ENCODE measurements around the gene TUBA4B. TPM values are rescaled to one million over a fixed set of nuclear protein-coding genes. Genes with fewer than 3 reads are reported as not detected.

The TUBA4B gene
- total RNA-seq, 4 donors from 2014 or later, result not detected

DNA sequence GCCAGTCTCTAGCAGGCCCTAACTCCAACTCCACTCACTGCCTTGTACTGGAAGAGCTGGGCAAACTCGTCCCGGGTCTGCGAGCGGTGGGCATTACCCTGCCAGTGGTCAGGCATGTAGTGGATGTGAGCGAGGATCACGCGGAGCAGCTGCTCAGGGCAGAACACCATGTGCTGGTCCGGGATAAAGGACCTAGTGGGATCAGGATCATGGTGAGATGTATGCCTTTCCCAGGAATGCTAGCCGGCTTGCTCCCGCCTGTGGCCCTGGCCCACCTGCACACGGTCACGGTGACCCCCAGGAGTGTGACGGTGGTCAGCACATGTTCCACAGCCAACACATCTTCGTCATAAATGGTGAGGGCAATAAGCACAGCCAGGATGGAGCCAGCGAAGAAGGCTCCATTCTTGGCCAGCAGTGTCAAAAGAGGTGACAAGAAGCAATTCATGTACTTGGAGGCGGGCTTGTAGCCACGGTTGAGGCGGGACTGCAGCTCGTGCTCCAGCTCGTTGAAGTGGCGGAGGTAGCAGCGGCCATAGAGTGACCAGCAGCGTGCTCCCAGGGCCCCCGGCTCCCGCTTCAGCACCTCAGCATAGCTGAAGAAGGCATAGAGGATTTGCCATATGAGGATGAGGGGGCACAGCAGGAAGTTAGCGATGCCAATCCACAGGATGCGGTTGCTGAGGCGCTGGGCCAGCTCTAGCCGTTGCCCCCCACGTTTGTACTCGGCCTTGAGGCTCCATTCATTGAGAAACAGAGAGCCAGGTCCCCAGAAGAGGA lies 29.0 kb upstream of the TUBA4B start:
- Histone ChIP-seq H3K4me1 (peaks cover 19 to 31% (median 27%) of the 10 kb centered on the region in 4 donors), H3K27ac (no peak overlapping the region), H3K36me3 (peaks cover 0 to 55% (median 25%) of the 10 kb centered on the region in 4 donors), H3K27me3 (no peaks in the 10 kb centered on the region), H3K9me3 (no peaks in the 10 kb centered on the region), H3K4me3 (no peak overlapping the region)
- TF ChIP-seq POLR2A (IDR thresholded peaks at IDR 0.05), result no peak
- TF ChIP-seq, protein P1, sequence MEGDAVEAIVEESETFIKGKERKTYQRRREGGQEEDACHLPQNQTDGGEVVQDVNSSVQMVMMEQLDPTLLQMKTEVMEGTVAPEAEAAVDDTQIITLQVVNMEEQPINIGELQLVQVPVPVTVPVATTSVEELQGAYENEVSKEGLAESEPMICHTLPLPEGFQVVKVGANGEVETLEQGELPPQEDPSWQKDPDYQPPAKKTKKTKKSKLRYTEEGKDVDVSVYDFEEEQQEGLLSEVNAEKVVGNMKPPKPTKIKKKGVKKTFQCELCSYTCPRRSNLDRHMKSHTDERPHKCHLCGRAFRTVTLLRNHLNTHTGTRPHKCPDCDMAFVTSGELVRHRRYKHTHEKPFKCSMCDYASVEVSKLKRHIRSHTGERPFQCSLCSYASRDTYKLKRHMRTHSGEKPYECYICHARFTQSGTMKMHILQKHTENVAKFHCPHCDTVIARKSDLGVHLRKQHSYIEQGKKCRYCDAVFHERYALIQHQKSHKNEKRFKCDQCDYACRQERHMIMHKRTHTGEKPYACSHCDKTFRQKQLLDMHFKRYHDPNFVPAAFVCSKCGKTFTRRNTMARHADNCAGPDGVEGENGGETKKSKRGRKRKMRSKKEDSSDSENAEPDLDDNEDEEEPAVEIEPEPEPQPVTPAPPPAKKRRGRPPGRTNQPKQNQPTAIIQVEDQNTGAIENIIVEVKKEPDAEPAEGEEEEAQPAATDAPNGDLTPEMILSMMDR (IDR thresholded peaks at IDR 0.05), result no peak
- TF ChIP-seq EP300 (IDR thresholded peaks at IDR 0.05; ENCODE audit: low read depth), result no peak
- TF ChIP-seq POLR2AphosphoS5 (IDR thresholded peaks at IDR 0.05), result no peak
- 92 to 95% methylated on average over 4 to 26 of the region's 31 CpGs for WGBS, 2 donors (ENCODE audit: low coverage in 1 of 2)
- no peak for DNase-seq
- in situ Hi-C loops (cut with MboI; ENCODE audit: low pct_ligation_motif_present in 1 of 4, low pct_unique_long_range_greater_than_20kb in 1 of 4, low sequenced_read_pairs in 3 of 4), result no loop called here
- intact Hi-C loops (cut with DNase I; ENCODE audit: low total_unique reads), result loop anchor here (10.0 kb wide), 2 partner anchors 59 to 71 kb away; partner anchors contain the start of gene NHEJ1

DNA sequence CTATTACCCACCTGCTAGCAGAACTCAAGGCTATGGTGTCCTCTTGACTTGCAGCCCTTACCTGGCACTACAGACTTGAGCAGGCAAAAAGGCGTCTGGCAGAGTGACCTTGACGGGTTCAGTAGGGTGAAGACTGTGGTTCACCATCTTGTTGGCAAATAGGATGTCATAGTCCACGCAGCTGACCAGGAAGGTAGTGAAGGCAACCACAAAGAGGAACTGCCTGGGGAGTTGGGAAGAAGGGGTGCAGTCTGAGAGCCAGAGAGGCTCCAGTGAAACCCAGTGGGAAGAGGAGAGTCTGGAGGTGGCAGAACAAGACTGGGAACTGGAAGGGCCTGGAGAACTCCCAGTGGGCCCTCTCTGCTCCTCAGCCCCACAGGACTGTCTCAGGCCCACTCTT lies 27.7 kb upstream of the TUBA4B start:
- TF ChIP-seq EP300 (IDR thresholded peaks at IDR 0.05; ENCODE audit: low read depth), result no peak
- no peak for TF ChIP-seq POLR2A (IDR thresholded peaks at IDR 0.05)
- no peak for TF ChIP-seq POLR2AphosphoS5 (IDR thresholded peaks at IDR 0.05)
- TF ChIP-seq, protein P1 (IDR thresholded peaks at IDR 0.05), result no peak
- intact Hi-C loops (cut with DNase I; ENCODE audit: low total_unique reads) (loop anchor here (10.0 kb wide), 2 partner anchors 61 to 69 kb away; partner anchors contain the start of gene NHEJ1), in situ Hi-C loops (cut with MboI; ENCODE audit: low pct_ligation_motif_present in 1 of 4, low pct_unique_long_range_greater_than_20kb in 1 of 4, low sequenced_read_pairs in 3 of 4) (no loop called here)
- peaks cover 11 to 24% (median 20%) of the 10 kb centered on the region in 4 donors for H3K4me1 ChIP-seq
- DNase-seq, result no peak
- H3K27me3 ChIP-seq, result no peaks in the 10 kb centered on the region
- no peak overlapping the region for H3K27ac ChIP-seq
- peaks cover 0 to 50% (median 25%) of the 10 kb centered on the region in 4 donors for H3K36me3 ChIP-seq
- WGBS, 2 donors (ENCODE audit: low coverage in 1 of 2), result 93% methylated on average over 3 of the region's 3 CpGs; no CpG with 5 or more reads in 1 of the 2 donors
- H3K4me3 ChIP-seq, result no peak overlapping the region
- no peaks in the 10 kb centered on the region for H3K9me3 ChIP-seq

DNA sequence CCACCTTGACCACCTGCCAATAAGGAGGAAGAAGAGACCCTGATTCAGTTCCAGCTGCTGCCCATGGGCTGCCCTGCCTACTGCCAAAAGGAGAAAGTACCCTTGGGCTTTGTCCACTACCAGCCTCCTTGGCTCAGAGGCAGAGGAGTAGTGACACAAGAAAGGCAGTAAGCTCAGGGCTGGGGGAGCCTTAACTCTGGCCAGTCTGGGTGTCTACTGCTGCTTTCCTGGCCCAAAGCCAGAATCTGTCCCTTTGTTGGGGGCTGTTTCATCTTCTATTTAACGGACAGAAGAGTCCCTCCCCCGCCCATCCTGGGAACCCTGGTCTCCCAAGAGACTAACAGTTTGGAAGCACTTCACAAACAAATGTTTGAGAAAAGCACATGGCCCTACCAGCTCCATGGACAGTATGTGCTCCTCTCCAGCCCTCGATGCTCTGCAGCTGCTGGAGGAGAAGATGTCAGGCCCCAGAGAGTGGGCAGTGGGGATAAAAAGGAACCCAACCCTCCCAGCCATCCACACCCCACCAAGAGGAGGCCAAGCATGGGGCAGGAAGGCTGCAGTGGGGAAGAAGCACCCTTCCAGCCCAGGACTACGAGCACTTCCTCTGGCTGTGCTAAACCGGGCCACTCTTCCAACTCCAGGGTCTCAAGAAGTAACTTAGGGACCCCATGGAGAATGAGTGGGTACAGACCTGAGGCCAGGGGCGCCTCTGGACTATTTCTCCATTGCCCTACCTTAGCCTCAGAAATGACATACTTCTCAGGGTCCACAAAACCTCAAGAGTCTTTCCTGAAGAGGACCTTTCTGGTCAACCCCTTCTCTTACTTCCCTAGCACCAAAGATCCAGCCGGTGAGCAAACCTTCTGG lies 24.8 kb upstream of the TUBA4B start:
- WGBS, 2 donors (ENCODE audit: low coverage in 1 of 2), result 45 to 79% methylated on average over 2 to 7 of the region's 7 CpGs
- peaks cover 0 to 37% (median 17%) of the 10 kb centered on the region in 4 donors for H3K36me3 ChIP-seq
- peak overlapping the region; percentile 78 to 90 (median 81) for H3K4me3 ChIP-seq
- H3K9me3 ChIP-seq, result no peaks in the 10 kb centered on the region
- in situ Hi-C loops (cut with MboI; ENCODE audit: low pct_ligation_motif_present in 1 of 4, low pct_unique_long_range_greater_than_20kb in 1 of 4, low sequenced_read_pairs in 3 of 4), result no loop called here
- no peaks in the 10 kb centered on the region for H3K27me3 ChIP-seq
- peak overlapping the region; percentile 92 to 98 (median 96) for H3K27ac ChIP-seq
- H3K4me1 ChIP-seq, result peaks cover 18 to 36% (median 30%) of the 10 kb centered on the region in 4 donors
- TF ChIP-seq, protein P1 (IDR thresholded peaks at IDR 0.05), result no peak
- TF ChIP-seq POLR2A (IDR thresholded peaks at IDR 0.05) (no peak), POLR2AphosphoS5 (IDR thresholded peaks at IDR 0.05) (no peak), EP300 (IDR thresholded peaks at IDR 0.05; ENCODE audit: low read depth) (no peak)
- intact Hi-C loops (cut with DNase I; ENCODE audit: low total_unique reads), result loop anchor here (10.0 kb wide), 2 partner anchors 63 to 67 kb away; partner anchors contain the start of gene NHEJ1
- DNase-seq, result no peak

DNA sequence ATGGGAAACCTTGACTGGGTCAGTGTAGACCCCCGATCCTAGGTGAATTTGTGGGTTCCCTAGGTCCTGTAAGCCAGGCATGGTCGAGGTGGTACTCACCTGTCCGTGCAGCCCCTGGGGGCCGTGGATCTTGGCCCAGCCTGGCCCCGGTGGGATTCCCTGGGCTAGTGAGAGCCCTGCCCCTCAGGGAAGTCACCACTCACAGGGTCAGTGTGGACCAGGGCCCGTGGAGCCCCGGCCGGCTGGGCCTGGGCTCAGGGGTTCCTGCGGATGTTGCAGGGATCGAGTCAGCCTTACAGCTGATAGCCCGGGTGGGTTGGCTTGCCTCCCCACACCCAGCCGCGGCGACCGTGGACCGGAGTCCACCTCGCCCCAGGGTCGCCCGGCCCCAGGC lies 24.1 kb upstream of the TUBA4B start:
- no peak for DNase-seq
- Histone ChIP-seq H3K9me3 (no peaks in the 10 kb centered on the region), H3K27me3 (no peaks in the 10 kb centered on the region), H3K4me3 (peak overlapping the region; percentile 78 to 90 (median 81)), H3K36me3 (peaks cover 0 to 37% (median 17%) of the 10 kb centered on the region in 4 donors), H3K27ac (peak overlapping the region; percentile 92 to 98 (median 96)), H3K4me1 (peaks cover 18 to 36% (median 30%) of the 10 kb centered on the region in 4 donors)
- TF ChIP-seq EP300 (IDR thresholded peaks at IDR 0.05; ENCODE audit: low read depth) (no peak), POLR2AphosphoS5 (IDR thresholded peaks at IDR 0.05) (no peak), POLR2A (IDR thresholded peaks at IDR 0.05) (no peak)
- TF ChIP-seq, protein P1 (IDR thresholded peaks at IDR 0.05), result no peak
- in situ Hi-C loops (cut with MboI; ENCODE audit: low pct_ligation_motif_present in 1 of 4, low pct_unique_long_range_greater_than_20kb in 1 of 4, low sequenced_read_pairs in 3 of 4), result no loop called here
- intact Hi-C loops (cut with DNase I; ENCODE audit: low total_unique reads), result loop anchor here (10.0 kb wide), 2 partner anchors 64 to 66 kb away; partner anchors contain the start of gene NHEJ1
- WGBS, 2 donors (ENCODE audit: low coverage in 1 of 2), result 5% methylated on average over 10 of the region's 19 CpGs; no CpG with 5 or more reads in 1 of the 2 donors
